Endothelial cell of umbilical vein (primary cell): ENCODE data around the gene RAB1A. TPM values are rescaled to one million over a fixed set of nuclear protein-coding genes. Genes with fewer than 3 reads are reported as not detected.

Experiments used
- BruUV-seq: library from RNA; stranded (reverse); fragments of 400-500 nt; replicated peaks from 2 replicates; lab custom pipeline; 2021; lab: Mats Ljungman, UMichigan
- CTCF ChIA-PET: fragments of 300-600, 350-600 bp; sonication (Branson Sonifier 250); formaldehyde crosslinking; loops from one replicate; lab custom pipeline; 2021; ENCODE audit warnings: antibody characterized with exemption, inconsistent platforms; lab: Charles Lee
- POLR2A ChIA-PET: fragments of 300-600, 350-600 bp; sonication (Branson Sonifier 250); formaldehyde crosslinking; loops from one replicate; lab custom pipeline; 2021; ENCODE audit warnings: antibody characterized with exemption, inconsistent platforms; lab: Charles Lee
- DNase-seq: peaks from one replicate; pipeline ENCODE4 v3.0.0-alpha.2; 2011; ENCODE audit warnings: low read depth, low spot score
- FAIRE-seq: peaks from 2 replicates; lab custom pipeline; 2011; peaks lifted over from hg19 to GRCh38; lab: Jason Lieb, UNC
- H2AFZ ChIP-seq: 2 replicates; pipeline ENCODE4 v1.6.0; 2012; ENCODE audit warnings: low read depth, low read length, control low read depth, inconsistent platforms
- H3K27ac ChIP-seq: 2 replicates; pipeline ENCODE4 v1.5.1; 2011; ENCODE audit warnings: low read depth, mild to moderate bottlenecking, control low read depth, low read length, moderate library complexity; ENCODE audit not compliant: insufficient read depth
- H3K27me3 ChIP-seq, 2 experiments: 2 replicates each; pipeline versions ENCODE4 v1.6.0 to v1.6.1; 2011; ENCODE audit warnings: low read length in 2 of 2, mixed read lengths in 1 of 2; ENCODE audit not compliant: control insufficient read depth in 2 of 2, insufficient read depth in 2 of 2
- H3K36me3 ChIP-seq, 2 experiments: 2 replicates in 1 of 2; 3 replicates in 1 of 2; pipeline ENCODE4 v1.5.1; 2011; ENCODE audit warnings: low read length in 2 of 2, mild to moderate bottlenecking in 1 of 2, moderate library complexity in 1 of 2; ENCODE audit not compliant: control insufficient read depth in 2 of 2, insufficient read depth in 2 of 2; ENCODE audit errors: extremely low read depth in 1 of 2
- H3K4me1 ChIP-seq: 3 replicates; pipeline ENCODE4 v1.5.1; 2011; ENCODE audit warnings: mild to moderate bottlenecking, low read length; ENCODE audit not compliant: control insufficient read depth, insufficient read depth; ENCODE audit errors: extremely low read depth
- H3K4me2 ChIP-seq: 2 replicates; pipeline ENCODE4 v1.6.1; 2011; ENCODE audit warnings: low read length, control low read depth, mixed read lengths; ENCODE audit not compliant: insufficient read depth
- H3K4me3 ChIP-seq, 3 experiments: fragments of 200-600 bp in 1 of 3; sonication (generic), shearing (Covaris generic) in 1 of 3; replicated peaks in 1 of 3; 2 replicates each; pipeline ENCODE4 v1.5.1; 2011 to 2016; ENCODE audit warnings: control low read depth in 3 of 3, low read length in 3 of 3, mild to moderate bottlenecking in 2 of 3, inconsistent platforms in 1 of 3, low read depth in 1 of 3, moderate library complexity in 1 of 3; ENCODE audit not compliant: insufficient read depth in 1 of 3
- H3K79me2 ChIP-seq: 2 replicates; pipeline ENCODE4 v1.6.0; 2012; ENCODE audit warnings: low read length, inconsistent platforms; ENCODE audit not compliant: control insufficient read depth, insufficient read depth
- H3K9ac ChIP-seq: replicated peaks from 2 replicates; pipeline ENCODE3; 2011; ENCODE audit warnings: low read length, control low read depth; ENCODE audit not compliant: insufficient read depth; ENCODE audit errors: extremely low read depth
- H3K9me1 ChIP-seq: replicated peaks from 3 replicates; pipeline ENCODE4 v1.6.0; 2011; ENCODE audit warnings: mild to moderate bottlenecking, low read length; ENCODE audit not compliant: control insufficient read depth, insufficient read depth; ENCODE audit errors: extremely low read depth
- H3K9me3 ChIP-seq: replicated peaks from 2 replicates; pipeline ENCODE4 v1.5.1; 2012; ENCODE audit warnings: low read length, inconsistent platforms; ENCODE audit not compliant: control insufficient read depth, insufficient read depth
- H4K20me1 ChIP-seq: replicated peaks from 2 replicates; pipeline ENCODE3; 2011; ENCODE audit warnings: mild to moderate bottlenecking, low read length; ENCODE audit not compliant: control insufficient read depth, insufficient read depth; ENCODE audit errors: extremely low read depth
- EZH2 ChIP-seq: IDR thresholded peaks from 2 replicates; pipeline ENCODE4 v1.6.1; 2012; ENCODE audit warnings: borderline replicate concordance, low read depth, mild to moderate bottlenecking, moderate library complexity, low read length, inconsistent platforms; ENCODE audit not compliant: severe bottlenecking
- FOS ChIP-seq: IDR thresholded peaks from 2 replicates; pipeline ENCODE4 v1.6.1; 2011; ENCODE audit warnings: mild to moderate bottlenecking, low read length, moderate library complexity, borderline replicate concordance; ENCODE audit not compliant: insufficient read depth
- MYC ChIP-seq: IDR thresholded peaks from one replicate; pipeline ENCODE4 v1.6.1; 2011; ENCODE audit warnings: mild to moderate bottlenecking, low read depth, low read length
- POLR2A ChIP-seq: IDR thresholded peaks from 2 replicates; pipeline ENCODE4 v1.6.1; 2012; ENCODE audit warnings: low read depth, mild to moderate bottlenecking, control low read depth, low read length
- POLR2AphosphoS5 ChIP-seq: IDR thresholded peaks from 2 replicates; pipeline ENCODE4 v1.6.1; 2012; ENCODE audit warnings: low read depth, mild to moderate bottlenecking, control low read depth, low read length, moderate library complexity; ENCODE audit not compliant: insufficient read depth
- dilution Hi-C: fragments of 300-500 bp; cut with MboI; formaldehyde crosslinking; loops from one replicate; pipeline ENCODE4 v1.15.0; 2019; ENCODE audit warnings: low sequenced_read_pairs; ENCODE audit not compliant: extremely low pct_ligation_motif_present
- intact Hi-C: fragments of 100-400 bp; cut with micrococcal nuclease; formaldehyde crosslinking; loops from one replicate; pipeline ENCODE4 v1.10.0; 2022
- polyA plus RNA-seq, 4 experiments: library from polyadenylated mRNA; depleted of rRNA in 3 of 4; stranded (reverse) in 3 of 4; unstranded in 1 of 4; fragments of >200 nt; gene quantifications; 2 replicates each; pipeline versions ENCODE4 v1.2.1 to v1.2.3, GENCODE V29; 2011 to 2012; ENCODE audit warnings: missing spikeins in 1 of 4
- total RNA-seq: library from RNA; stranded (reverse); gene quantifications from 2 replicates; pipeline ENCODE4 v1.2.3, GENCODE V29; 2021
- TF ChIP-seq, protein P1 (sequence below): IDR thresholded peaks from 2 replicates; pipeline ENCODE4 v1.6.1; 2011; ENCODE audit not compliant: insufficient read depth, insufficient read length
- TF ChIP-seq, protein P2 (sequence below), 2 donors: IDR thresholded peaks; 1 replicate in 1 of 2; 2 replicates in 1 of 2; pipeline ENCODE4 v1.5.1; 2011; ENCODE audit warnings: low read length in 2 of 2, mild to moderate bottlenecking in 2 of 2, moderate library complexity in 2 of 2, control low read depth in 1 of 2, inconsistent platforms in 1 of 2, low read depth in 1 of 2; ENCODE audit not compliant: insufficient read depth in 1 of 2; ENCODE audit errors: extremely low read depth in 1 of 2

The RAB1A gene
- total and polyA plus RNA-seq, 2 donors (not counting 3 experiments of a cell fraction or from before 2014, with no cell fraction given) = 121 to 176 TPM

DNA sequence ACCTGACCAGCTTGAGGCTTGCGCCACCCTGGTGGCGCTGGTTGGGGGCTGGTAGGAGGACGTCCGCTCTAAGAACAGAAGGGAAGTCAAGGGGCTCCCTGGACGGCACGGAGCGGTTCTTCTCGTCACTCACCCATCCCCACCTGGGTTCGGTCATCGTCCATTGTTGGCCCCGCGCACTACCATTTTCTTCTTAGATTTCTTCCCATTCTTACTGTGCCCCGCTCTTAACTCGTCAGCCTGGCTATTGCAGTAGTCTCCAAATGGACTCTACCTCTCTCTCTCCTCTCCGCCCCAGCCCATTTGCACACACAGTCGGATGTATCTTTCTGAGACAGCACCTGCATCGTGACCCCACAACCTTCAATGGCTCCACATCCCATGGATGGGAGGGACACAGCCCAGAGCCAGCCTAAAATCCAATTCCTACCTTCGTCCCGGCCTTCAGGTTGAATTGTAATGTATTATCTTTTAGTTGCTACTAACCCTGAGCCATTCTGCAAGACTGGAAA, 814 bp upstream of the RAB1A start:
- CTCF ChIA-PET = interaction anchor here (0.5 to 1.9 kb wide), 11 partner anchors 18 to 96 kb away, joined by 3 to 14 read pairs (median 5); no protein-coding TSS in a partner anchor
- Histone ChIP-seq H3K9me3 (no peaks in the 10 kb centered on the region), H3K4me2 (peak overlapping the region; percentile 67), H2AFZ (peak overlapping the region; percentile 83), H4K20me1 (peaks cover 18% of the 10 kb centered on the region), H3K9ac (peak overlapping the region; percentile 68), H3K9me1 (no peaks in the 10 kb centered on the region), H3K36me3 (no peaks in the 10 kb centered on the region), H3K4me3 (peak overlapping the region; percentile 26 to 67 (median 54)), H3K79me2 (peaks cover 42% of the 10 kb centered on the region), H3K27me3 (no peaks in the 10 kb centered on the region), H3K27ac (peak overlapping the region; percentile 74), H3K4me1 (peaks cover 30% of the 10 kb centered on the region)
- no peak for DNase-seq
- no TSS peak for BruUV-seq
- intact Hi-C loops = loop anchor here (1.0 to 5.0 kb wide), 7 partner anchors 49 to 447 kb away; partner anchors contain the start of genes ACTR2 and SPRED2
- POLR2A ChIA-PET = interaction anchor here (0.6 to 1.8 kb wide), 7 partner anchors 10 to 142 kb away, joined by 3 to 10 read pairs (median 7); partner anchors contain the start of genes ACTR2 and CEP68
- dilution Hi-C loops = no loop called here
- no peak for FAIRE-seq
- peak; percentile 41 for TF ChIP-seq POLR2AphosphoS5
- TF ChIP-seq POLR2A = peak; percentile 71
- TF ChIP-seq FOS = no peak

DNA sequence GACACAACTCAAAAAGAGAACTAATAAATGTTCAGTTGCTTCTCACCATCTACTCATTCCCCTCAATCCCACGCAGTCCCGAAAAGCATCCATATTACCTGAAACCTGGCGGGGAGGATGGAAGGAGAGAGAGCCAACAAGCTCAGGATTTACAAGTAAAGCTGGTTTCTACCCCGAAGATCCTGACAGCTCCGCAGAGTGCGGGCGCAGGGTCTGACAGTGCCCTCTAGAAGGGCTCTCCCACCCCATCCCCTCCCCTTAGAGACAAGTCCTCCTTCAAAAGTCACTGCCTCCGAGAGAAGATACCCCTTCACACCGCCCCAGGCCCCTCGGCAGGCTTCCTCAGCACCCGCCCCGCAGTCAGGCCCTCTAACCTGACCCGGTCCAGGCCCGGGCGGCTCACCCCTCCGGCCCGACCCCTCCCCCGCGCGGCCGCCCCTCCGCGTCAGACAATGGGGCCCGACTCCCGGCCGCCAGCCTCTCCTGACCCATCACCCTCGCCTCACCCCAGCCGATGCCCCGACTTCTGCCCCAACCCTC, 550 bp downstream of the RAB1A start:
- DNase-seq = peak; percentile 37
- H3K9ac ChIP-seq = peak overlapping the region; percentile 98
- H2AFZ ChIP-seq = peak overlapping the region; percentile 35
- H3K36me3 ChIP-seq = no peaks in the 10 kb centered on the region
- H3K9me3 ChIP-seq = no peaks in the 10 kb centered on the region
- H3K4me3 ChIP-seq = peak overlapping the region; percentile 98 to 100 (median 100)
- no peak for FAIRE-seq
- dilution Hi-C loops = no loop called here
- H3K79me2 ChIP-seq = peaks cover 55% of the 10 kb centered on the region
- H4K20me1 ChIP-seq = peaks cover 26% of the 10 kb centered on the region
- BruUV-seq = no TSS peak
- ChIA-PET POLR2A (interaction anchor here (0.6 to 1.8 kb wide), 7 partner anchors 18 to 141 kb away, joined by 3 to 10 read pairs (median 7); partner anchors contain the start of genes ACTR2 and CEP68), CTCF (interaction anchor here (0.8 to 1.9 kb wide), 12 partner anchors 17 to 86 kb away, joined by 3 to 14 read pairs (median 5); no protein-coding TSS in a partner anchor)
- H3K9me1 ChIP-seq = no peaks in the 10 kb centered on the region
- intact Hi-C loops = no loop called here
- H3K4me2 ChIP-seq = peak overlapping the region; percentile 94
- TF ChIP-seq, protein P1, sequence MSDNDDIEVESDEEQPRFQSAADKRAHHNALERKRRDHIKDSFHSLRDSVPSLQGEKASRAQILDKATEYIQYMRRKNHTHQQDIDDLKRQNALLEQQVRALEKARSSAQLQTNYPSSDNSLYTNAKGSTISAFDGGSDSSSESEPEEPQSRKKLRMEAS = no peak
- TF ChIP-seq POLR2A = no peak
- TF ChIP-seq POLR2AphosphoS5 = no peak
- TF ChIP-seq MYC = no peak
- no peak for TF ChIP-seq FOS
- no peak for TF ChIP-seq EZH2
- TF ChIP-seq, protein P2, sequence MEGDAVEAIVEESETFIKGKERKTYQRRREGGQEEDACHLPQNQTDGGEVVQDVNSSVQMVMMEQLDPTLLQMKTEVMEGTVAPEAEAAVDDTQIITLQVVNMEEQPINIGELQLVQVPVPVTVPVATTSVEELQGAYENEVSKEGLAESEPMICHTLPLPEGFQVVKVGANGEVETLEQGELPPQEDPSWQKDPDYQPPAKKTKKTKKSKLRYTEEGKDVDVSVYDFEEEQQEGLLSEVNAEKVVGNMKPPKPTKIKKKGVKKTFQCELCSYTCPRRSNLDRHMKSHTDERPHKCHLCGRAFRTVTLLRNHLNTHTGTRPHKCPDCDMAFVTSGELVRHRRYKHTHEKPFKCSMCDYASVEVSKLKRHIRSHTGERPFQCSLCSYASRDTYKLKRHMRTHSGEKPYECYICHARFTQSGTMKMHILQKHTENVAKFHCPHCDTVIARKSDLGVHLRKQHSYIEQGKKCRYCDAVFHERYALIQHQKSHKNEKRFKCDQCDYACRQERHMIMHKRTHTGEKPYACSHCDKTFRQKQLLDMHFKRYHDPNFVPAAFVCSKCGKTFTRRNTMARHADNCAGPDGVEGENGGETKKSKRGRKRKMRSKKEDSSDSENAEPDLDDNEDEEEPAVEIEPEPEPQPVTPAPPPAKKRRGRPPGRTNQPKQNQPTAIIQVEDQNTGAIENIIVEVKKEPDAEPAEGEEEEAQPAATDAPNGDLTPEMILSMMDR (IDR thresholded peaks at IDR 0.05; ENCODE audit: extremely low read depth in 1 of 2, insufficient read depth in 1 of 2, low read depth in 1 of 2, low read length in 2 of 2) = no peak
- peaks cover 33% of the 10 kb centered on the region for H3K4me1 ChIP-seq
- no peaks in the 10 kb centered on the region for H3K27me3 ChIP-seq
- peak overlapping the region; percentile 87 for H3K27ac ChIP-seq
